GM10847 (cell line): Measurements from ENCODE around the gene PPP2R3B.

Experiments
- POLR2A ChIP-seq: IDR thresholded peaks from 2 replicates; pipeline ENCODE4 v1.6.1; 2011; ENCODE audit not compliant: insufficient read length; ENCODE audit errors: extremely low read depth

Gene PPP2R3B

DNA sequence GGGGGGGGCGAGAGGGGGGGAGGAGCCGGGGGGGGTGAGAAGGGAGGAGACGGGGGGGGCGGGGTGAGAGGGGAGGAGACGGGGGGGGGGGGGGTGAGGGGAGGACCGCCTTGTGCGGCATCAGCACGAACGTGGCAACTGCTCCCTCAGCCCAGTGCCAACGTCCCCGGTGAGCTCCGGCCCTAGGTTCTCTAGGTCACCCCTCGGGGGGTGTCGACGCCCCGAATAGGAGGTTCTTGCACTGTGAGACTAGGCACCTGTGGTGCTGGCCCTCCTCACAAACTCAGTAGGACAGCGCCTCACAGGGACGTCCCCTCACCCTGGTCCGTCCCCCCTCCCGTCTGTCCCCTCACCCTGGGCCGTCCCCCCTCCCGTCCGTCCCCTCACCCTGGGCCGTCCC, 46.6 kb downstream of the PPP2R3B start:
- no peak for TF ChIP-seq POLR2A

- no peak for TF ChIP-seq POLR2A
These were observed 47.8 kb downstream of the PPP2R3B start for GRCh38 chrX:338836-339400.

DNA sequence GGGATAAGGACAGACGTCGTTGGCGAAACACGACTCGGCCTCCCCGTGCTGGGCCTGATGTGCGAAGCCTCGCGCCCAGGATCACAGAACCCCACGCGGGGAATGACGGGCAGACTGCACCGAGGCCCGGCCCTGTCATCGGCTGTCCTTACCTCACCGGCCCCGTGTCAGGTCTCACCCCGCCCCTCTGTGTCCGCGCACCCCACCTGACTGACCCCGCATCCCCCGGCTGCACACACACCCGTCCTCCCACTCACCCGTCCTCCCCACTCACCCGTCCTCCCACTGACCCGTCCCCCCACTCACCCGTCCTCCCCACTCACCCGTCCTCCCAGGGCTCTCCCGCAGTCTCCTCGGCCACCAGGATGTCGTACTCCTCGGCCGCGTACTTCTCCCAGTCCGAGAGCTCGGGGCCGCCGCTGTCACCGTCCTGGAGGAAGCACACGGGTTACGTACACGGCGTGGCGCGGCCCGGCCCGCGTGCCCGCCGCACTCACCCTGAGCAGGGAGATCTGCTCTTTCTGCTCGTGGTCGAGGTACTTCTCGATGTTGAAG, 48.3 kb downstream of the PPP2R3B start:
- no peak for TF ChIP-seq POLR2A

DNA sequence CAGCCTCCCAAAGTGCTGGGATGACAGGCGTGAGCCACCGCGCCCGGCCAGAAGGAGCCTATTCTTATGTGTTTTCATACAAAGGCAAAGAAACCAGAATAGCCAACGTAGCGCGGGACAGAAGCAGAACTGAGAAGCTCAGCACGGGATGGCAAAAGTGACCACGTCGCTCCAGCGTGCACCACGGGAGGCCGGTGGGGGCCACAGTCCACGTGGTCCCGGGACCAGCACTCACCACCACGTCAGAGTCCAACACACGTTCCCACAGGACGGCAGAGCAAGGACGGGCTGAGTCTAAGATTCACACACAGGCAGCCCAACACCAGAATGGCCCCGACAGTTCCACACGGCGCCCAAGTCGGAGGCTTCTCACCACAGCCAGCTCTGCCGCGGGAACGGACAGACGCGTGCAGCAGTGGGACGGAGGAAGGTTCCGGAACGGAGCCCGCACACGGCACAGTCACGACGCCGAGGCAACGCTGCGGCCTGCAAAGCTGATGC, 49.3 kb downstream of the PPP2R3B start:
- no peak for TF ChIP-seq POLR2A

- TF ChIP-seq POLR2A: no peak
These were observed 50.5 kb downstream of the PPP2R3B start for GRCh38 chrX:336227-336626.

- no peak for TF ChIP-seq POLR2A
These were observed 51.0 kb downstream of the PPP2R3B start for GRCh38 chrX:335758-336155.

DNA sequence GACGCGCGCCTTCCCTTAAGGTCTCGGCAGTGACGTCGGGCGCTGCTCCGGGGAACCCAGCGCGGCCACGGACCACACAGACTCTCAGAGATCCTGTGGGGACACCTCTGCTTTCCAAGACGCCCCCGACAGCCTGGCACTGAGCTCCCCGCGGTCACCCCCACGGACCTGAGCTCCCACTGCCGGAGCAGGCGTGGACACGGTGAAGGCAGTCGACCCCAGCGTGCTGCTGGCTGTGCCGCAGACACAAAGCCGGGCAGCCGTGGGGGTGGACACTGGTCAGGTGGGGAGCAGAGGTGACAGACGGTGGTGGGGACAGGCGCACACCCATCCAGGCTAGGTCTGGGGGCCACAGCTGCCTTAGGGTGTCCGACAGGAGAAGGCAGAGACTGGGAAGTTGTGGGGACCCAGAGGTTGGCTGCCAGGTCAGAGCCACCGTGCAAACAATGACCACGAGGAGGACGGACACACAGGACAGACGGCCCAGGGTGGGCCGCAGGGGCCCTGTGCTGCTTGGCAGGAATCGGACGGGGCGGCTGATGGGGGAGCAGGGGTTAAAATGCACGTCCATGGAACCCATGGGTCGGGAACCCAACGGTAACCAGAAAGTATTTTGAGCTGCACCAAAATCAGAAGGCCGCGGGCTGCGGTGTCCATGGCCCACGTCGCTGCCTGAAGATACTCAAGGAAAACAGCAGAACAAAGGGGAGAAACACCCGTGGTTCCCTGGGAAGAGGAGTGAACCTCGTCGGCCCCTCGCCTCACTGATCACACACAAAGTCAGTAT, 51.5 kb downstream of the PPP2R3B start:
- TF ChIP-seq POLR2A: no peak

GRCh38 chrX:334331-334891, 52.3 kb downstream of the PPP2R3B start:
- no peak for TF ChIP-seq POLR2A

DNA sequence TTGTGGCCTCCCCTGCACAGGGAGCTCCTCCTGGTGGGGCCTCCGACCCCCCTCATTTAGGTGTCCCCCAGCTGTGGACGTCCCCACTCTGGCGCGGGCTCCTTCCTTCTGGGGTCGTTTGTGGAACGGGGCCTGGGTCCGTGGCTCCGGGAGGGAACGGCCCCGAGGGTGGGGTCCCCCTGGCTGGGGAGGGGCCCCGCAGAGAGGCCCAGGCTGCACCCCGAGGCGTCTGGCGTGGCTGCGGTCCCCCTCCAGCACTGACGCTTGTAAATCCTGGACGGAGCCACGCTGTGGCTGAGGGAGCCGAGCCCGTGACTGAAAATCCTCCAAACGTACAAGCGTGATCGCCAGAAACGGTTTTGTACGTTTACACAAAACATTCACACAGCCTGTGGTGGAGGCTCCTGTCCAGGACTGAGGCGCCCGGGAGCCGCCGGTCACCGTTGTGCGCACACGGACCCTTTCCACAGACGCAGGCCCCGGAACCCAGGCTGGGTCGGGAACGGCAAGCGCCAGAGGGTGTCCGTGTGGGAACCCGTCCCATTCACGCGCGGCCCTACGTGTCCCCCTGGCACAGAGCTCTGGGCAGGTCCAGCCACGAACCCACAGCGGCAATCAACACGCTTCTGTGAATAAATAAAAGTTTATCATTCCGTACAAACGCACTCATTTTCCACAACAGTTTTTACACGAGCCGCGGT, 52.9 kb downstream of the PPP2R3B start:
- no peak for TF ChIP-seq POLR2A

- no peak for TF ChIP-seq POLR2A
These were observed 53.6 kb downstream of the PPP2R3B start for GRCh38 chrX:332916-333610.

DNA sequence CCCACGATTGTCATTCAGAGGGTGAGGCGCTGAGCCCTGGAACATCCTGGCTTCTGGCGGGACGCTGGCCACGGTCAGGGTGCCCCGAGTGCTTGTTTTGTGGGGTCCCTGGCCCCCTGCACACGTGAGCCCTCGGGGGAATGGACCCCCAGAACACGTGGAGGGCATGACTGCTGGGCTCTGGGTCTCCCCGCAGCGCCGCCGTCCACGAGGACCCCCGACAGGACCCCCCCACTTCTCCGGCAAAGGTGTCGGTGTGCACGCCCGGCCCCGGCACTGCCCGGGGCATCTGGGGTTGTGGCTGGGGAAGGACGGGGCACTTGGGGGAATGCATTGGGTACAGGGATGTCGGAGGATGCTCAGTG, 54.2 kb downstream of the PPP2R3B start:
- no peak for TF ChIP-seq POLR2A

DNA sequence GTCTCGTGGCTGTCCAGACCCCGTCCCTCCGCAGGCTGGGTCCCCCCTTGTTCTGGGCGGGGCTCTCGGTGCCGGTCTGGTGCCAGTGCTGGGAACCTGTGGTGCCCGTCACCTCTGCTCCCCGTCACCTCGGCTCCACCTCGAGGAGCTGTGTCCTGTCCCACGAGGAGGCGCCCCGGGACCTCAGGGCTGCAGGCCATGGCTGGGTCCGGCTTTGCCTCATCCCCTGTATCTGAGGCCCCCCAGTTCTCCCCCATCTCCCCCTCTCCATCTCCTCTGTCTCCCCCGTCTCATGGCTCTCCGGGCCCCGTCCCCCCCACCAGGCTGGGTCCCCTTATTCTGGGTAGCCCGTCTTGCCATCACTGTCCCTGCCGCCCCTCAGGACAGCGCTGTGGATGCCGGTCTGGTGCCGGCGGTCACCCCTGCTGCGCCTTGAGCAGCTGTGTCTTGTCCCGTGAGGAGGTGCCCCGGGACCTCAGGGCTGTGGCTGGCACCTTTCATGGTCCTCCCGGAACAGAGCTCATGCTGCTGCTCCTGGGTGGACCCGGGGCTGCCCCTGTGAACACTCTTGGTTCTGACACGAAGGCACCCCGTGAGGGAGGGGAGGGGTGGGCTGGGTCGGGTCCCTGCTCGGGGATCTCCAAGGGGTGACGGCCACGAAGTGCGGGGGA, 54.7 kb downstream of the PPP2R3B start:
- no peak for TF ChIP-seq POLR2A

DNA sequence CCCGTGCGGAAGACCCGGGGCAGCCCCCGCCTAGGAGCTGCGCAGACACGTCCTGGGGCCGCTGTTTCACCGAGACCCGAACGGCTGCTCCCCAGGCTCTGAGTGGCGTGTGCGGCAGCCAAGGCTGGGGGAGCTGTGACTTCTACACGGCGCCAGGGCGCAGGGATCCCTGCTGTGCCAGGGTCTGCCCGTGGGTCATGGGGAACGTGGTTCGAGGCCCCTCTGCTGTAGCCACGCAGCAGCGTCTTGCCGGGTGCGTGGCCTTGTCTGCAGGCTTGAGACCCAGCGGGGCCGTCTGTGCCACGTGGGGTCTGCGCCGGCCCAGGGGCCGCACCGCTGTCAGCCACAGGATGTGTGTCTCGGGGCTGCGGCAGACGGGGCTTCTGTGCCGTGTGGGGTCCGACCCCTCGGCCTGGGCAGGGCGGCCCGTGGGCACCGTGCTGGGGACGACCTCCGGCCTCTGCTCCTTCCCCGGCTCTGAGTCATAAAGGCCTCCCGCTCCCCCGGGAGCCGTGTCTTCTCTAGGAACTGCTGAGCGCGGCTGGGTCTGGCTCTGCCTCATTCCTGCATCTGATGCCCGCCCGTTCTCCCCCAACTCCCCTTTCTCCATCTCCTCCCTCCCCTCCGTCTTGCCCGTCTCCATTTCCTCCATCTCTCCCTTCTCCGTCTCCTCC, 55.4 kb downstream of the PPP2R3B start:
- no peak for TF ChIP-seq POLR2A

DNA sequence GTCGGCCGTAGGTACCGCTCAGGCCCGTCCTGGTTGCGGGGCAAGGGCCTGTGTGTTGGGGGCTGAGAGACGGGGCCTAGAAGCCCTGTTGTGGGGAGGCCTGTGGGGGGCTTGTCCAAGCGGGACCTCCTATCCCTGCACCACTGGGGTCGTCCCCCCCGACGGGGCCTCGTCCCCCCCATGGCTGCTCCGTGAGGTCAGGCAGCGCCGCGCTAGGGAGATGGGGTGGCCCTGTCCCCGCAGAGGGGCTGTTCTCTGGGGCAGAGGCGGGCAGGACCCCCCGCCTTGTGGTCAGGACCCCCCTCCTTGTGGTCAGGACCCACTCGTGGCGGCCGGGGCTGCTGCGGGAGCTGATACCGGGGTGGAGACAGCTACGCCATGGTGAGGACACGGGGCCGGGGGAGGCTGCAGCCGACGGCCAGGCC, 56.0 kb downstream of the PPP2R3B start:
- no peak for TF ChIP-seq POLR2A
